Measurements from ENCODE around the gene CDC25C. TPM values are rescaled to one million over a fixed set of nuclear protein-coding genes. Genes with fewer than 3 reads are reported as not detected.

The CDC25C gene
- total RNA-seq, 4 donors from 2014 or later, result 0.17 TPM; not detected in 3

DNA sequence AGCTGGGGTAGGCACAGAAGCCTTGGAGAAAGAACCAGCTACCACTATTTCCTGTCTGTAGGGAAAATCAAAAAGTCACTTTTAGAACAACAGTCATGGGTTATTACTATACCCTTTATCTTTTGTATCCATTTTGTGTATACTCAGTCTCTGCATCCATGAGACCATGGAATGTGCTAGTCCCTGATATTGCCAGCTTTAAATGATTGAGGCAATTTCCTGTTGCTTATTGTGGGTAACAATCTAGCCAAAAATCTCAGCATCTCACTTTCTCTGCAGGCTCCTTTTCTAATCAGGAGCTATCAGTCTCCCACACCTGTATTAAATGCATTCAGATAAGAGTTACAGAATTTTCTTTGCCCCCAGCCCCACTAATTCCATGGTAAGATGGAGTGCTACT is 19.9 kb upstream of the CDC25C start:
- H3K36me3 ChIP-seq, result peaks cover 10 to 35% (median 26%) of the 10 kb centered on the region in 4 donors
- no peaks in the 10 kb centered on the region for H3K27me3 ChIP-seq
- TF ChIP-seq POLR2AphosphoS5 (IDR thresholded peaks at IDR 0.05), result no peak
- TF ChIP-seq, protein P1, sequence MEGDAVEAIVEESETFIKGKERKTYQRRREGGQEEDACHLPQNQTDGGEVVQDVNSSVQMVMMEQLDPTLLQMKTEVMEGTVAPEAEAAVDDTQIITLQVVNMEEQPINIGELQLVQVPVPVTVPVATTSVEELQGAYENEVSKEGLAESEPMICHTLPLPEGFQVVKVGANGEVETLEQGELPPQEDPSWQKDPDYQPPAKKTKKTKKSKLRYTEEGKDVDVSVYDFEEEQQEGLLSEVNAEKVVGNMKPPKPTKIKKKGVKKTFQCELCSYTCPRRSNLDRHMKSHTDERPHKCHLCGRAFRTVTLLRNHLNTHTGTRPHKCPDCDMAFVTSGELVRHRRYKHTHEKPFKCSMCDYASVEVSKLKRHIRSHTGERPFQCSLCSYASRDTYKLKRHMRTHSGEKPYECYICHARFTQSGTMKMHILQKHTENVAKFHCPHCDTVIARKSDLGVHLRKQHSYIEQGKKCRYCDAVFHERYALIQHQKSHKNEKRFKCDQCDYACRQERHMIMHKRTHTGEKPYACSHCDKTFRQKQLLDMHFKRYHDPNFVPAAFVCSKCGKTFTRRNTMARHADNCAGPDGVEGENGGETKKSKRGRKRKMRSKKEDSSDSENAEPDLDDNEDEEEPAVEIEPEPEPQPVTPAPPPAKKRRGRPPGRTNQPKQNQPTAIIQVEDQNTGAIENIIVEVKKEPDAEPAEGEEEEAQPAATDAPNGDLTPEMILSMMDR (IDR thresholded peaks at IDR 0.05), result no peak
- TF ChIP-seq EP300 (IDR thresholded peaks at IDR 0.05), result no peak
- no peak for TF ChIP-seq POLR2A (IDR thresholded peaks at IDR 0.05; ENCODE audit: low read depth)
- intact Hi-C loops (cut with DNase I), result loop anchor here (5.0 kb wide), 1 partner anchor 56 kb away; no protein-coding TSS in a partner anchor
- no peak overlapping the region for H3K4me3 ChIP-seq
- DNase-seq (ENCODE audit: extremely low spot score), result no peak
- H3K9me3 ChIP-seq, result peaks cover 0 to 7% (median 2%) of the 10 kb centered on the region in 4 donors
- peaks cover 24 to 28% (median 28%) of the 10 kb centered on the region in 4 donors for H3K4me1 ChIP-seq
- H3K27ac ChIP-seq (replicated peaks in 1 of 4), result no peak overlapping the region

DNA sequence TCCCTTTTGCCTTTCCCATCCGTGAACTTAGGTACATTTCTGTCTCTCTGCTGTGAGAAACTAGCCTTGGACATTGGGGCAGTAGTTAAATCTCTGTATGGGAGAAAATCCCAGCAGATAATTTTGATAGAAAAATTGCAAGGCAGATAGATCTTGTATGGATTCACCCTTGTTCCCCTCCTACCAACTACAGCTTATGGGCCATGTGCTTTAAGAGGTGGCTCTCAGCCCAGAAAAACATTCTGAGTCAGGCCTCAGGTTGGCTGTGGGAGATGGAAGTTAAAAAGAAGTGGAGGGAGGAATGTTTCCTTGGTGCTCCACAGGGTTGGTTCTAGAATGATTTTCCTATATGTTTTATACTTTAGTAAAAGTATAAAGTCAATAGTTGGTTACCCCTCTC is 19.5 kb upstream of the CDC25C start:
- intact Hi-C loops (cut with DNase I), result loop anchor here (5.0 kb wide), 1 partner anchor 56 kb away; no protein-coding TSS in a partner anchor
- Histone ChIP-seq H3K9me3 (peaks cover 0 to 7% (median 2%) of the 10 kb centered on the region in 4 donors), H3K4me3 (no peak overlapping the region), H3K36me3 (peaks cover 14 to 40% (median 30%) of the 10 kb centered on the region in 4 donors), H3K27me3 (no peaks in the 10 kb centered on the region), H3K4me1 (peaks cover 22 to 24% (median 23%) of the 10 kb centered on the region in 4 donors), H3K27ac (replicated peaks in 1 of 4) (no peak overlapping the region)
- TF ChIP-seq, protein P1 (IDR thresholded peaks at IDR 0.05), result no peak
- TF ChIP-seq POLR2A (IDR thresholded peaks at IDR 0.05; ENCODE audit: low read depth), result no peak
- no peak for TF ChIP-seq EP300 (IDR thresholded peaks at IDR 0.05)
- TF ChIP-seq POLR2AphosphoS5 (IDR thresholded peaks at IDR 0.05), result no peak
- DNase-seq (ENCODE audit: extremely low spot score), result no peak
- WGBS, result 86% methylated on average over 1 of the region's 1 CpG

DNA sequence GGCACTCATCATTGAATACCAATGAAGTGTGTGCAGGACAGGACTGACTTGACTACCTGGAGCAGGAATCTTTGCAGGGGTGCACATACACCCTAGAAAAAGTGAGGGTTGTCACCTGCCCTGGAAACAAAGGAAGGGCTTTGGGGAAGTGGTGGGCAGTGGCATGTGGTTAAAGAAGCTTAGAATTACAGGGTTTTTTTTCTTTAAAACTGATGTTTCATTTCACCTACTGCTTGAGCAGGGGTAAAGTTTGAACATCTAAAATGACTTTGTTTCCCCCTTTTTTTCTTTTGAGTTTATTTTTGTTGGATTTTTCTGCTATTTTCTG is 18.9 kb upstream of the CDC25C start:
- Histone ChIP-seq H3K4me1 (peaks cover 17 to 19% (median 18%) of the 10 kb centered on the region in 4 donors), H3K4me3 (no peak overlapping the region), H3K9me3 (peaks cover 0 to 7% (median 2%) of the 10 kb centered on the region in 4 donors), H3K27me3 (no peaks in the 10 kb centered on the region), H3K27ac (replicated peaks in 1 of 4) (no peak overlapping the region), H3K36me3 (peaks cover 19 to 45% (median 36%) of the 10 kb centered on the region in 4 donors)
- intact Hi-C loops (cut with DNase I), result loop anchor here (5.0 kb wide), 1 partner anchor 57 kb away; no protein-coding TSS in a partner anchor
- no peak for DNase-seq (ENCODE audit: extremely low spot score)
- TF ChIP-seq EP300 (IDR thresholded peaks at IDR 0.05) (no peak), POLR2AphosphoS5 (IDR thresholded peaks at IDR 0.05) (no peak), POLR2A (IDR thresholded peaks at IDR 0.05; ENCODE audit: low read depth) (no peak)
- TF ChIP-seq, protein P1 (IDR thresholded peaks at IDR 0.05), result no peak

DNA sequence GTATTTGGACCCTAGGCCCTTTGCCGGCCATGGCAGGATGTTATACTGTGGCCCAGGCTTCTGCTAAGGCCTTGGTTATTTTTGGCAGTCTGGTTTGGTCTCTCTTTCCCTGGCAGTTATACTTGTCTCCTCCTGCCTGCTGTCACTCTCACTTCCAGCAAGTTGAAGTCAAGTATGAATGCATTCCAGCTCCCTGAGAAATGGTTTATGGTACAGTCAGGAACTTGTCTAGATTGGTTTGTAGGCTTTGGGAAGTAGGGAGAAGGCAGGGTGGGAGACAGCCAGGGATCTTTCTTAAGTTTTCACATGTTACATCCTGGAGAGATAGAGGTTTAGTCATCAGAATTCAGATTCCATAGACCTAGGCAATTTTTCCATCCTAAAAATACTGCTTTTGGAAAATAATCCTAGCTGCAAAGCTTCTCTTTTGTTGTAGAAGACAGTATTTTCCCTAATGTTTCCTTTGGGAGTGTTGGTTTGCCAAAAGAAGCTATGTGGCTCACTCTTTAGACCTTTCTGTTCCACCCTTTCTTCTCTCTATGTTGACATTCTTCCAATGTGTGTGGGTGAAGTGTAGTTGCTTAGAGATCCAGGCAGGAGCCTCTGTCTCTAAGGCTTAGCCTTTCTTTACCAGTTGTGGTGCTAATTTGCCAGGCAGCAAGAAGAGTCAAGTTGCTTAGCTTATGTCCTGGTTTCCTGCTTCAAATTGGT is 18.4 kb upstream of the CDC25C start:
- H3K4me3 ChIP-seq, result no peak overlapping the region
- DNase-seq (ENCODE audit: extremely low spot score), result no peak
- H3K9me3 ChIP-seq, result peaks cover 0 to 7% (median 2%) of the 10 kb centered on the region in 4 donors
- 92% methylated on average over 1 of the region's 1 CpG for WGBS
- H3K27ac ChIP-seq (replicated peaks in 1 of 4), result peak overlapping the region in 1 of 4 donors; percentile 17
- H3K36me3 ChIP-seq, result peaks cover 24 to 50% (median 41%) of the 10 kb centered on the region in 4 donors
- TF ChIP-seq POLR2AphosphoS5 (IDR thresholded peaks at IDR 0.05) (no peak), POLR2A (IDR thresholded peaks at IDR 0.05; ENCODE audit: low read depth) (no peak), EP300 (IDR thresholded peaks at IDR 0.05) (no peak)
- TF ChIP-seq, protein P1 (IDR thresholded peaks at IDR 0.05), result no peak
- intact Hi-C loops (cut with DNase I), result loop anchor here (5.0 kb wide), 1 partner anchor 57 kb away; no protein-coding TSS in a partner anchor
- H3K27me3 ChIP-seq, result no peaks in the 10 kb centered on the region
- H3K4me1 ChIP-seq, result peaks cover 12 to 13% (median 13%) of the 10 kb centered on the region in 4 donors
